ENCODE results near the gene FAM107A.

The FAM107A gene

DNA sequence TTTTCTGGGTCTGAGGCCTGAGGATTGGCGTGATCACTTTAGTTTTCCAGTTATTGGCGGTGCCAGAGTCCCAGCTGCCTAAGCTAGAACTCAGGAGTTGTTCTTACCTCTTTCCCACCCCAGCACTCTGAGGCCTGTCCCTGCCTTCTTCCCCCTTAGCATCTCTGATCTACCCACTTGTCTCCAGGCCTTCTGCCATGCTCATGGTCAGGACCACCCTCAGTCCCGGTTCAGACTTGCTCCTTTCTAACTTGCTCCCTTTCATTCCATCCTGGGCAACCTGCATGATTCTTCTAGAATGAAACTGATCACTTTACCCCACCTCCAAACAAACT is 55.9 kb downstream of the FAM107A start:
- TF ChIP-seq, protein P1, sequence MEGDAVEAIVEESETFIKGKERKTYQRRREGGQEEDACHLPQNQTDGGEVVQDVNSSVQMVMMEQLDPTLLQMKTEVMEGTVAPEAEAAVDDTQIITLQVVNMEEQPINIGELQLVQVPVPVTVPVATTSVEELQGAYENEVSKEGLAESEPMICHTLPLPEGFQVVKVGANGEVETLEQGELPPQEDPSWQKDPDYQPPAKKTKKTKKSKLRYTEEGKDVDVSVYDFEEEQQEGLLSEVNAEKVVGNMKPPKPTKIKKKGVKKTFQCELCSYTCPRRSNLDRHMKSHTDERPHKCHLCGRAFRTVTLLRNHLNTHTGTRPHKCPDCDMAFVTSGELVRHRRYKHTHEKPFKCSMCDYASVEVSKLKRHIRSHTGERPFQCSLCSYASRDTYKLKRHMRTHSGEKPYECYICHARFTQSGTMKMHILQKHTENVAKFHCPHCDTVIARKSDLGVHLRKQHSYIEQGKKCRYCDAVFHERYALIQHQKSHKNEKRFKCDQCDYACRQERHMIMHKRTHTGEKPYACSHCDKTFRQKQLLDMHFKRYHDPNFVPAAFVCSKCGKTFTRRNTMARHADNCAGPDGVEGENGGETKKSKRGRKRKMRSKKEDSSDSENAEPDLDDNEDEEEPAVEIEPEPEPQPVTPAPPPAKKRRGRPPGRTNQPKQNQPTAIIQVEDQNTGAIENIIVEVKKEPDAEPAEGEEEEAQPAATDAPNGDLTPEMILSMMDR (IDR thresholded peaks at IDR 0.05; ENCODE audit: low read depth, low read length), result no peak
- no peak for DNase-seq (ENCODE audit: extremely low read depth, low read depth)

DNA sequence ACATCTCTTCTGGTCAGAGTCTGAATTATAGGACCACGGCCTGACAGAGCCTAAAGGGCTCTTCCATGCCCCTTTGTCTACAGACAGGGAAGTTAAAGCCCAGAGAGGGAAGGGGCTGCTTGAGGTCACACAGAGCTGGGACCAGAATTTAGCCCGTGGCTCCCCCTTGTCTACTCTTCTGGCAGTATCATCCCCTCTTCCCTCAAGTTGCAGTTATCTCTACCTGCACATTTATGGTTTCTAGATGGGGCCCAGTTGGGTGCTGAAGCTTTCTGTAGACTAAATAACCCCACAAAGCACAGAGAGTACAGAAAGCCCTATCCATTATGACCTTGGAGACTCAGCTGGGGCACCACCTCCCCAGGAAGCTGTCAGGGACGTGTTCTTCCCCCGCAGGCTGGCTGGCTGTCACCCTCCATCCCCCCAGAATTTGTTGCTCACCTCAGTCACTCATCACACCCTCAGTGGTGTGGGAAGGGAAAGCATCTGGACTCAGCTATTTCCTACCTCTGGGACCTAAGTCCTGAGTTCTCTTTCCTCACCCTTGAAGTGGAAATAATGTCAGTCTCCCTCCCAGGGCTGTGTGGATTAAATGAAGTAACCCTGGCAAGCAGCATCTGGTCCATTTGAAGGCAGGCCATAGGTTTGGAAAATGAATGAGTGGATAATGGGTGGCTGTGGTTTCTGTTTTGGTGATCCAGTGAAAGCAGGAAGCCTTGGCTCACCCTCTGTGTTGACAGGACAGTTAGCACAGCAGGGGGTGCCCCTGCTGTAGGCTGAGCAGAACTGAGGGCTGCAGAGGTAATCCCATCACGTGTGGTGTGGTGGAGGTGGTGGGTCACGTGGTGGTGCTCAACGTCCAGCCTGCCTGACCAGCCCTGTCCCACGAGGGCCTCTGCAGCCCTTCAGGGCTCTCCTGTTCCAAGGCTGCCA is 56.5 kb downstream of the FAM107A start:
- TF ChIP-seq, protein P1 (IDR thresholded peaks at IDR 0.05; ENCODE audit: low read depth, low read length), result no peak
- no peak for DNase-seq (ENCODE audit: extremely low read depth, low read depth)

DNA sequence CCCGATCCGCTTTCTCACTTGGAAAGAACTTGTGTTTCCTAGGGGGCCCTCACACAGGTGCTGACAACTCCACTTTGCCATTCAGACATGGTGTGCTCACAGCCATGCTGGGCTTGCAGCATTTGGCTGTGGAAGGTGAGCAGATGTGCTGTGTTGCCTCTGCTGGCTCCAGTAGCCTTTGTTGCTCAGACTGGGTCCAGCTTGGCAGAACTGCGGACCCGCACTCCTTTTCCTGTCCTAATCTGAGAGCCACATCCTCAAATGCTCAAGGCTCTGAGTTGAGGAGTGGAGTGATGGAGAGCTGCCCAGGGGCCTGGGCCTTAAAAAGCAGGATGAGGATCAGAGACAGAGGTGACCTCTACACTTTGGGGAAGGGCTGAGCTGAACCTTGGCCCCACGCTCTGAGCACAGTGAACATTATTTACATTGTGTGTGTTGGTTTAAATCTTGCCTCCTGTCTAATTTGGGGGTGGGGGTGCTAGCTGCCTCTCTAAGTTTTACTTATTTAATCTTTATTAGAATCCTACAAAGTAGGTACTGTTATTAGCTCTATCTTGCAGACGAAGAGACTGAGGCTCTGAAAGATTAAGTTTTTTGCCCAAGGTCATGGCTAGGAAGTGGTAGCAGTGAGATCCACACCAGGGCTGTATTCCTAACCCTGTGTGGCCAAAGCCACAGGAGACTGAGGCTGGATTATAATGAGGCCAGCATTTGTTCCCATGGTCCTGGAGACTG is 57.4 kb downstream of the FAM107A start:
- DNase-seq (ENCODE audit: extremely low read depth, low read depth), result no peak
- TF ChIP-seq, protein P1 (IDR thresholded peaks at IDR 0.05; ENCODE audit: low read depth, low read length), result no peak

DNA sequence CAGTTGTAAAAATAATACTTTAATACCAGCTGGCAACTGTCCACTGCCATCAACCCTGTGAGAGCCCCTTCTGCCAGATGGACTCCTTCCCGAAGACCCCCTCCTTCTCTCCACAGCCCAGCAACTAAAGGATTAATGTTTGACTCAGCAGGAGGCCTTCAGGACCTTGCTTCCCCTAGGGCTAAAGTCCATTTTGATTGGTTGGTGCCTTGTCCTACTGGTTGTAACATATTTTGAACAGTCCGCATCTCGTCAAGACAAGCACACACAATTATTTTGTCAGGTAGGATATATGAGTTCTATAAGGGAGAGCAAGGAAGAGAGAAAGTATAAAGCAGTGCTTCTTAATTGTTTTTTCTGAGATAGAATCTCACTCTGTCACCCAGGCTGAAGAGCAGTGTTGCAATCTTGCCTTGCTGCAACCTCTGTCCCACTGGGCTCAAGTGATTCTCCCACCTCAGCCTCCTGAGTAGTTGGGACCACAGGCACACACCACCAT is 58.9 kb downstream of the FAM107A start:
- DNase-seq (ENCODE audit: extremely low read depth, low read depth), result no peak
- TF ChIP-seq, protein P1 (IDR thresholded peaks at IDR 0.05; ENCODE audit: low read depth, low read length), result no peak

DNA sequence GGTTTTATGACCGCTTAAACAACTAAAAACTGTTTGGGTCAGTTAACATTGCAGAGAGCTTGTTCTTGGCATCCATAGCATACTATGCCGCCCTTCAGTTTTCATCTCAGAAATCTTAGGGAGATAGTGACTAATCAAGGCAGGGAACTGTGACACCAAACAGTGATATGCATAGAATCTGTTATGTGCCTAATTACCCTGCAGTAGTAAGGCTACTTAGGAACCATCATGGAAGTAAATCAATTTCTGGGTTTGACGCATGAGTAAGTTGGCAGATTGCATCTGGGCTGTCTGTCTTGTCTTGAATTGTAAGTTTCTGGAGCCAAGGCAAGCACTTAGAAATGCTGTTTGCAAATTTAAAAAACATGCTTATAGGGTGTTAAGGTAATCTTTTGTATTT is 62.8 kb downstream of the FAM107A start:
- TF ChIP-seq, protein P1 (IDR thresholded peaks at IDR 0.05; ENCODE audit: low read depth, low read length), result no peak
- no peak for DNase-seq (ENCODE audit: extremely low read depth, low read depth)
